T-helper 22 cell (primary cell): ENCODE measurements around the gene LHPP.

Experiments used
- DNase-seq: peaks from one replicate; pipeline ENCODE4 v3.0.0-alpha.2; 2020; ENCODE audit warnings: low read depth

LHPP gene

GRCh38 chr10:124595143-124595883 lies 133.7 kb downstream of the LHPP start:
- DNase-seq: no peak

GRCh38 chr10:124596116-124596785 lies 134.6 kb downstream of the LHPP start:
- DNase-seq: no peak

- no peak for DNase-seq
Observed at GRCh38 chr10:124596962-124597845, 135.6 kb downstream of the LHPP start.

DNA sequence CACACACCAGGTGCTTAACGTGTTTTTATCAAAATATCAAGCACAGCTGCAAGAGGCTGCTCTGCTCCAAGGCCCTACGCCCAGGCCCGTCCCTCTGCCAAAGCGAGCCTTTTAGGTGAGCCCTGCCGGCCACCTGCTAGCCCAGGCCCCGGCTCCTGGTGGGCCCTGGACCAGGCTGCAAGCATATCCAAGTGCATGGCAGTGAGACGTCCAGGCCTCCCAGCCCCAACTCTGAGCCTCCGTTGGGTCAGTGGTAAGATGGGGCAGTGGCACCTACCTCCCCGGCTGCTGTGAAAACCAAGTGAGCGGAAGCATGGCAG lies 136.2 kb downstream of the LHPP start:
- DNase-seq: no peak

GRCh38 chr10:124598196-124598595 lies 136.6 kb downstream of the LHPP start:
- no peak for DNase-seq

DNA sequence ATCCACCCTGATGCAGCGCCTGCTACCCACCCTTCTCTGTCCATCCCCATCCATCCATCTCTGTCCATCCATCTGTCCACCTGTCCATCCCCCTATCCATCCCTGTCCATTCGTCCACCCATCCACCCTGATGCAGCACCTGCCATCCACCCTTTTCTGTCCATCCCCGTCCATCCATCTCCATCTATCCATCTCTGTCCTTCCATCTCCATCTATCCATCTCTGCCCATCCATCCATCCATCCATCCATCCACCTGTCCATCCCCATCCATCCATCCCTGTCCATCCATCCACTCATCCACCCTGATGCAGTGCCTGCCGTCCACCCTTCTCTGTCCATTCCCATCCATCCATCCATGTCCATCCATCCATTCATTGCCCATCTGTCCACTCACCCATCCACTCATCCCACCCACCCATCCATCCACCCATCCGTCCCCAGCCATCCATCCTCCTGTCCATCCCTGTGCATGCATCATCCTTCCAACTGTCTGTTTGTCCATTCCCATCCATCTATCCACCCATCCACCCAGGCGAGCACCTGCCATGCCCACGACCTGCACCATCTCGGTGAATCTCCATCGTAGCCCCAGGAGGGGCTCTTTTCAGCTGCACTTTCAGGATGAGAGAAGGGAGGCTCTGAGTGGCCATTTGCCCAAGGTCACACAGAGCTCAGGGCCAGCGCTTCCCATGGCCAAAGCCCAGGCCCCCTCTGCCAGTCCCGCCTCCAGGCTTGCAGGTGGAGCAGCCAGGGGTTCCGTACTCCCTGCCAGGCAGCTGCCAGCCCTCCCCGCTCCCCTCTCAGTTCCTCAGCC lies 137.4 kb downstream of the LHPP start:
- no peak for DNase-seq

DNA sequence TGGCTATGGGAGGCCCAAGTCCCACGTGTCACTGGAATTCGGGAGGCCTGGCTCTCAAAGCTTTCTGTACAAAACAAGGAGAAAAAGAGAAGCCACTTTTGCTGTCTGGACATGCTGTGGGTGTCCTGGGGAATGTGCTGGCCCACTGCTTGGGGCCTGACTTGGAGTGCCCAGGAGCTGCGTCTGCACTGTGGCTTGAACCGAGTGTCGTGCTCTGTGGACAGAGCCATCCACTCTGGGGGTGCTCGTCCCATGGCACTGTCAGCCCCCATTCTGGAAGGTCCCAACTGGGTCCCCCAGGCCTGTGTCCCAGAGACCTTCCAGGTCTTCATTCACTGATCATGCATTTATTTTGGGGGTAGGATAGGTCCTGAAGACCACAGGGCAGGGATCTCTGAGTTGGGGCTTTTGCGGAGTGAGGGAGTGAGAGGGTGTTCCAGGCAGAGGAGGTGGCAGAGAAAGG lies 138.0 kb downstream of the LHPP start:
- DNase-seq: no peak

GRCh38 chr10:124600051-124600880 lies 138.6 kb downstream of the LHPP start:
- no peak for DNase-seq

DNA sequence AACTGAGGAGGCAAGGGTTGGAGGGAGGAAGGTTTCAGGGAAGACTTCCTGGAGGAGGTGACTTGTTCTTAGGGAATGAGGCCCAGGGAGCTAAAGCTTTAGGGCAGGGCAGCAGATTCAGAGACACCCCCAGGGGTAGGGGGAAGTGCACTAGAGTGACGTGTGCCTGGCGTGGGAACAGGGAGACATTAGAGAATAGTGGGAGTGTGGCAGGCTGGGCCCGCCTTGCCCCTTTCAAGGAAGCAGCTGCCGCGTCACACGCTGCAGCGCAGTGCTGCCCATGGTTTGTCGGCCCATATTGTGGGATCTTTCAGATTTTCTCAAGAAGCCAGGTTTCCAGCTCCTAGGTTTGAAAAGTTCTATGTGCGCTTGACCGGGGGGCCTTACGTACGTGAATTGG lies 139.4 kb downstream of the LHPP start:
- DNase-seq: no peak

DNA sequence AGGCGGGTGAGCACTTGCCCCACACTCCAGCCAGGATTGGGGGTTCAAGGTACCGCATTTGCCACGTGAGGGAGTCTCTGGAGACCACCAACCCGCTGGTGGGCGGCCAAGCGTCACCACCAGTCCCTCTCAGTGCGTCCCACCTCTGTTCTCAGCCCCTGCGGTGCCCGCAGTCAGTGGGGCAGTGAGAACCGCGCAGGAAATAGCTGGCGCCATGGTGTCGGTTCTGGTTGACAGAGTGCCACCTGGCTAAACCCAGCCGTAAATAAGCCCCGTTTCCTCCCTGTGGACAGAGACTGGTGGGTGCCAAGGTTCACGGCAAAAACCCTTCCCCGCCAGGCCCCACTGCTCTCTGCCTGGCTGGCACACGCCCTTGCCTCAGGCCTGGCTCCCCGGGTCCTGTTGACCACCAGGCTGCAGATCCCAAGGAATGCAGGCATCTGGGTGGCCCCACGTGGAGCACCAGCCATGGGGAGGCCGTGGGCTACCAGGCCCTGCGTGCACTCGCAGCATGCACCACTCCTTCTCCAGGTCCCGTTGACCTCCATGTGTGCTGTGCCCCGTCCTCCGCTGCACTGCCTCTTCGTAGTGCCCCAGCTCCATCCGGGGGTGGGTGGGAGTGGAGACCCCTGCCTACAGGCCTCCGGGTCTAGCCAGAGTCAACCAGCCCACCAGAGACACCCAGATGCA lies 140.0 kb downstream of the LHPP start:
- DNase-seq: no peak

- DNase-seq: no peak
Observed at GRCh38 chr10:124602121-124602561, 140.5 kb downstream of the LHPP start.

- no peak for DNase-seq
Observed at GRCh38 chr10:124602646-124603365, 141.2 kb downstream of the LHPP start.

- DNase-seq: no peak
Observed at GRCh38 chr10:124603376-124604213, 142.0 kb downstream of the LHPP start.

- no peak for DNase-seq
Observed at GRCh38 chr10:124604214-124605000, 142.8 kb downstream of the LHPP start.

DNA sequence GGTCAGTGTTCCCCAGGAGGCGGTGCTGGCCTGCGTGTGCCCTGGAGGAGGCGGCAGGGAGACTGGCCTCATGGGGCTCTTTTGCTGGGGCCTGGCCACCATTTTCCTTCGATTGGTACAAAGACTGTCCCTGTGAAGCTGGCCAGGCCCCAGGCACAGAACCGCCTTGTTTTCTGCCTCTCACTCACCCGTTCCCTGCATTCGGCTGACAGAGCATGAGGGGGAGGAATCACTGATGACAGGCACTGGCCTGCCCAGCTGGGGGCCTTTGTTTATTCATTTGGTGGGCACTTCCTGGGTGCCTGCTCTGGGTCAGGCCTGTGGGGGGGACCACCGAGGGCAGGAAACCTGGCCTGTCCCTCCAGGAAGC lies 143.4 kb downstream of the LHPP start:
- no peak for DNase-seq

DNA sequence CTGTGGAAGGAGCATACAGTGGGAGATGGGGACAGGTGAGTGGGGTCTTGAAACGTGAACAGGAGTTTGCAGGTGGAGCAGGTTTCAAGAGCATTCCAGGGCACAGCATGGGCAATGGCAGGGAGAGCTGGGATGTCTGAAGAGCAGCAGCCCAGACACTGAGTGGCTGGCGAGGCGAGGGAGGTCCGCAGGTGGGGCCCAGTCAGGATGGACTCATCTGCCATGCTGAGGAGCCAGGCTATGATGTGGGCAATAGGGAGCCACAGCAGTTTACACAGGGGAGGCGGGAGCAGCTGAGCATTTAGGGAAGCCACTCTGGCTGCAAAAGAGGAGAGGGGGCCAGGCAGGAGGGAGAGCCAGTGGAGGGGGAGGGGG lies 143.8 kb downstream of the LHPP start:
- DNase-seq: no peak

- DNase-seq: no peak
Observed at GRCh38 chr10:124605856-124606812, 144.5 kb downstream of the LHPP start.
